ENCODE results near the gene IFT20. TPM values are rescaled to one million over a fixed set of nuclear protein-coding genes. Genes with fewer than 3 reads are reported as not detected.

Gene IFT20
- total and polyA plus RNA-seq, 4 donors, result 29.5 to 74.1 (median 35.8) TPM

GRCh38 chr17:28372203-28372944 lies 37.1 kb upstream of the IFT20 start:
- Histone ChIP-seq H3K36me3 (ENCODE audit: control insufficient read depth in 4 of 4, insufficient read depth in 4 of 4, low read length in 4 of 4) (no peaks in the 10 kb centered on the region), H3K4me3 (peak overlapping the region; percentile 58), H3K27me3 (ENCODE audit: control insufficient read depth in 3 of 3, insufficient read depth in 3 of 3, low read length in 2 of 3) (no peaks in the 10 kb centered on the region), H3K27ac (ENCODE audit: low read depth in 1 of 2, low read length in 1 of 2) (peak overlapping the region in 1 of 2 donors; percentile 43), H3K9ac (ENCODE audit: insufficient read depth in 1 of 2, low read length in 2 of 2) (no peak overlapping the region), H3K4me1 (ENCODE audit: control insufficient read depth in 5 of 5, insufficient read depth in 5 of 5, low read length in 5 of 5) (peaks cover 0 to 21% (median 10%) of the 10 kb centered on the region in 5 donors), H3K9me3 (ENCODE audit: control insufficient read depth in 4 of 4, insufficient read depth in 3 of 4, low read length in 3 of 4) (no peaks in the 10 kb centered on the region)
- TF ChIP-seq, protein P1, sequence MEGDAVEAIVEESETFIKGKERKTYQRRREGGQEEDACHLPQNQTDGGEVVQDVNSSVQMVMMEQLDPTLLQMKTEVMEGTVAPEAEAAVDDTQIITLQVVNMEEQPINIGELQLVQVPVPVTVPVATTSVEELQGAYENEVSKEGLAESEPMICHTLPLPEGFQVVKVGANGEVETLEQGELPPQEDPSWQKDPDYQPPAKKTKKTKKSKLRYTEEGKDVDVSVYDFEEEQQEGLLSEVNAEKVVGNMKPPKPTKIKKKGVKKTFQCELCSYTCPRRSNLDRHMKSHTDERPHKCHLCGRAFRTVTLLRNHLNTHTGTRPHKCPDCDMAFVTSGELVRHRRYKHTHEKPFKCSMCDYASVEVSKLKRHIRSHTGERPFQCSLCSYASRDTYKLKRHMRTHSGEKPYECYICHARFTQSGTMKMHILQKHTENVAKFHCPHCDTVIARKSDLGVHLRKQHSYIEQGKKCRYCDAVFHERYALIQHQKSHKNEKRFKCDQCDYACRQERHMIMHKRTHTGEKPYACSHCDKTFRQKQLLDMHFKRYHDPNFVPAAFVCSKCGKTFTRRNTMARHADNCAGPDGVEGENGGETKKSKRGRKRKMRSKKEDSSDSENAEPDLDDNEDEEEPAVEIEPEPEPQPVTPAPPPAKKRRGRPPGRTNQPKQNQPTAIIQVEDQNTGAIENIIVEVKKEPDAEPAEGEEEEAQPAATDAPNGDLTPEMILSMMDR (IDR thresholded peaks at IDR 0.05; ENCODE audit: control extremely low read depth, extremely low read depth), result no peak
- WGBS, 2 donors, result 10 to 12% methylated on average over 38 to 53 of the region's 53 CpGs
- no peak for ATAC-seq (ENCODE audit: insufficient read depth, low FRiP score)
- DNase-seq, result peak in 2 of 3 donors; percentile 14 to 18

- no peaks in the 10 kb centered on the region for H3K9me3 ChIP-seq (ENCODE audit: control insufficient read depth in 4 of 4, insufficient read depth in 3 of 4, low read length in 3 of 4)
- H3K4me3 ChIP-seq, result peak within 1 kb of the TSS; percentile 58
- peak within 1 kb of the TSS; percentile 43 to 61 for H3K27ac ChIP-seq (ENCODE audit: low read depth in 1 of 2, low read length in 1 of 2)
- peak within 1 kb of the TSS in 1 of 2 donors; percentile 47 for H3K9ac ChIP-seq (ENCODE audit: insufficient read depth in 1 of 2, low read length in 2 of 2)
- peaks cover 0 to 21% (median 10%) of the 10 kb centered on the region in 5 donors for H3K4me1 ChIP-seq (ENCODE audit: control insufficient read depth in 5 of 5, insufficient read depth in 5 of 5, low read length in 5 of 5)
- no peaks in the 10 kb centered on the region for H3K27me3 ChIP-seq (ENCODE audit: control insufficient read depth in 3 of 3, insufficient read depth in 3 of 3, low read length in 2 of 3)
- no peaks in the 10 kb centered on the region for H3K36me3 ChIP-seq (ENCODE audit: control insufficient read depth in 4 of 4, insufficient read depth in 4 of 4, low read length in 4 of 4)
- TF ChIP-seq, protein P1 (IDR thresholded peaks at IDR 0.05; ENCODE audit: control extremely low read depth, extremely low read depth), result no peak
- peak; percentile 96 to 97 (median 97) for DNase-seq
- WGBS, 2 donors, result 1% methylated on average over 62 to 80 of the region's 80 CpGs
- peak; percentile 80 for ATAC-seq (ENCODE audit: insufficient read depth, low FRiP score)
These were observed 36.3 kb upstream of the IFT20 start, which contains the start of gene SARM1 for GRCh38 chr17:28371245-28372202. SARM1 (plus strand) TSS chr17:28371694; CDS start chr17:28372033, 339 bp downstream.

GRCh38 chr17:28370744-28371103 lies 35.5 kb upstream of the IFT20 start:
- Histone ChIP-seq H3K9ac (ENCODE audit: insufficient read depth in 1 of 2, low read length in 2 of 2) (peak overlapping the region in 1 of 2 donors; percentile 47), H3K9me3 (ENCODE audit: control insufficient read depth in 4 of 4, insufficient read depth in 3 of 4, low read length in 3 of 4) (no peaks in the 10 kb centered on the region), H3K4me3 (no peak overlapping the region), H3K36me3 (ENCODE audit: control insufficient read depth in 4 of 4, insufficient read depth in 4 of 4, low read length in 4 of 4) (no peaks in the 10 kb centered on the region), H3K4me1 (ENCODE audit: control insufficient read depth in 5 of 5, insufficient read depth in 5 of 5, low read length in 5 of 5) (peaks cover 0 to 21% (median 10%) of the 10 kb centered on the region in 5 donors), H3K27ac (ENCODE audit: low read depth in 1 of 2, low read length in 1 of 2) (peak overlapping the region in 1 of 2 donors; percentile 61), H3K27me3 (ENCODE audit: control insufficient read depth in 3 of 3, insufficient read depth in 3 of 3, low read length in 2 of 3) (no peaks in the 10 kb centered on the region)
- DNase-seq (no peak), ATAC-seq (ENCODE audit: insufficient read depth, low FRiP score) (no peak)
- 69 to 82% methylated on average over 1 of the region's 1 CpG for WGBS, 2 donors
- TF ChIP-seq, protein P1 (IDR thresholded peaks at IDR 0.05; ENCODE audit: control extremely low read depth, extremely low read depth), result no peak

Data from lung (tissue), 12 donors.